Ascending aorta (tissue), 2 donors: ENCODE data around the gene YJU2. TPM values are rescaled to one million over a fixed set of nuclear protein-coding genes. Genes with fewer than 3 reads are reported as not detected.

ENCODE experiments used
- DNase-seq, 2 donors: peaks; one replicate each; pipeline ENCODE4 v3.0.0-alpha.2; 2019; ENCODE audit warnings: low spot score in 2 of 2
- H3K27ac ChIP-seq, 2 donors: fragments of 200-600 bp; sonication (generic); one replicate each; pipeline ENCODE4 v1.5.1; 2016 to 2017; ENCODE audit warnings: mild to moderate bottlenecking in 1 of 2
- H3K27me3 ChIP-seq: fragments of 200-600 bp; sonication (generic); one replicate; pipeline ENCODE4 v1.5.1; 2017
- H3K36me3 ChIP-seq, 2 donors: fragments of 200-600 bp; sonication (generic); one replicate each; pipeline ENCODE4 v1.5.1; 2016
- H3K4me1 ChIP-seq, 2 donors: fragments of 200-600 bp; sonication (generic); one replicate each; pipeline ENCODE4 v1.5.1; 2016 to 2017; ENCODE audit warnings: mild to moderate bottlenecking in 1 of 2
- H3K4me3 ChIP-seq, 2 donors: fragments of 200-600 bp; sonication (generic); one replicate each; pipeline ENCODE4 v1.5.1; 2016 to 2017; ENCODE audit warnings: mild to moderate bottlenecking in 1 of 2
- H3K9me3 ChIP-seq, 2 donors: fragments of 200-600 bp; sonication (generic); one replicate each; pipeline ENCODE4 v1.5.1; 2016
- CTCF ChIP-seq, 3 experiments: fragments of 200-600 bp in 2 of 3; fragments of 450-650 bp in 1 of 3; sonication (generic) in 2 of 3; IDR thresholded peaks; one replicate each; pipeline ENCODE4 v1.5.1; 2016 to 2019; ENCODE audit warnings: antibody characterized with exemption in 3 of 3, mild to moderate bottlenecking in 1 of 3, moderate library complexity in 1 of 3
- intact Hi-C: fragments of 100-400 bp; cut with DNase I; formaldehyde crosslinking; loops from one replicate; pipeline ENCODE4 v1.15.1; 2023
- total RNA-seq: library from RNA; depleted of rRNA; stranded (reverse); fragments of >200 nt; gene quantifications from one replicate; pipeline ENCODE4 v1.1.0, GENCODE V29; 2016

The YJU2 gene
- total RNA-seq, 1 donor from 2014 or later: 64.6 TPM

GRCh38 chr19:4313847-4314490, 67.1 kb downstream of the YJU2 start:
- TF ChIP-seq CTCF (IDR thresholded peaks at IDR 0.05): no peak
- no peaks in the 10 kb centered on the region for H3K27me3 ChIP-seq
- H3K36me3 ChIP-seq: no peaks in the 10 kb centered on the region
- no peaks in the 10 kb centered on the region for H3K4me1 ChIP-seq
- no peak overlapping the region for H3K27ac ChIP-seq
- no peak overlapping the region for H3K4me3 ChIP-seq
- DNase-seq: no peak
- intact Hi-C loops: no loop called here
- H3K9me3 ChIP-seq: no peaks in the 10 kb centered on the region

- intact Hi-C loops: no loop called here
- no peaks in the 10 kb centered on the region for H3K4me1 ChIP-seq
- H3K9me3 ChIP-seq: no peaks in the 10 kb centered on the region
- H3K4me3 ChIP-seq: no peak overlapping the region
- no peak for TF ChIP-seq CTCF (IDR thresholded peaks at IDR 0.05)
- H3K27me3 ChIP-seq: no peaks in the 10 kb centered on the region
- no peak overlapping the region for H3K27ac ChIP-seq
- DNase-seq: no peak
- H3K36me3 ChIP-seq: no peaks in the 10 kb centered on the region
Observed at GRCh38 chr19:4316956-4317355, 70.1 kb downstream of the YJU2 start.

GRCh38 chr19:4318460-4318859, 71.6 kb downstream of the YJU2 start:
- DNase-seq: no peak
- no peak overlapping the region for H3K4me3 ChIP-seq
- no peak for TF ChIP-seq CTCF (IDR thresholded peaks at IDR 0.05)
- no peaks in the 10 kb centered on the region for H3K27me3 ChIP-seq
- H3K9me3 ChIP-seq: no peaks in the 10 kb centered on the region
- H3K36me3 ChIP-seq: no peaks in the 10 kb centered on the region
- no peak overlapping the region for H3K27ac ChIP-seq
- intact Hi-C loops: no loop called here
- H3K4me1 ChIP-seq: no peaks in the 10 kb centered on the region

Other genes starting within 250 kb of the YJU2 start
- gene PIAS4, start 239.3 kb upstream of the YJU2 start, total RNA-seq: 30.8 TPM
- gene ZBTB7A, start 180.2 kb upstream of the YJU2 start, total RNA-seq: 76.4 TPM
- gene MAP2K2, start 123.0 kb upstream of the YJU2 start, total RNA-seq: 155 TPM
- gene CREB3L3, start 93.4 kb upstream of the YJU2 start, total RNA-seq: 2.8 TPM
- 5.9 TPM for gene SIRT6, start 64.5 kb upstream of the YJU2 start, total RNA-seq
- gene ANKRD24, start 64.4 kb upstream of the YJU2 start, total RNA-seq: not detected
- gene EBI3, start 17.6 kb upstream of the YJU2 start, total RNA-seq: not detected
- gene SHD, start 32.2 kb downstream of the YJU2 start, total RNA-seq: not detected
- not detected for gene TMIGD2, start 55.3 kb downstream of the YJU2 start, total RNA-seq
- not detected for gene FSD1, start 57.5 kb downstream of the YJU2 start, total RNA-seq
- gene STAP2, start 91.7 kb downstream of the YJU2 start, total RNA-seq: 6.6 TPM
- 21.9 TPM for gene MPND, start 96.5 kb downstream of the YJU2 start, total RNA-seq
- gene SH3GL1, start 153.5 kb downstream of the YJU2 start, total RNA-seq: 61.4 TPM
- gene CHAF1A, start 155.6 kb downstream of the YJU2 start, total RNA-seq: 0.85 TPM
- gene UBXN6, start 210.7 kb downstream of the YJU2 start, total RNA-seq: 560 TPM
- 15.4 TPM for gene HDGFL2, start 225.2 kb downstream of the YJU2 start, total RNA-seq